Measurements from ENCODE around the gene SGCD. TPM values are rescaled to one million over a fixed set of nuclear protein-coding genes. Genes with fewer than 3 reads are reported as not detected.

The SGCD gene
- total and polyA plus RNA-seq, 8 donors = 10.4 to 15.8 (median 12.5) TPM

DNA sequence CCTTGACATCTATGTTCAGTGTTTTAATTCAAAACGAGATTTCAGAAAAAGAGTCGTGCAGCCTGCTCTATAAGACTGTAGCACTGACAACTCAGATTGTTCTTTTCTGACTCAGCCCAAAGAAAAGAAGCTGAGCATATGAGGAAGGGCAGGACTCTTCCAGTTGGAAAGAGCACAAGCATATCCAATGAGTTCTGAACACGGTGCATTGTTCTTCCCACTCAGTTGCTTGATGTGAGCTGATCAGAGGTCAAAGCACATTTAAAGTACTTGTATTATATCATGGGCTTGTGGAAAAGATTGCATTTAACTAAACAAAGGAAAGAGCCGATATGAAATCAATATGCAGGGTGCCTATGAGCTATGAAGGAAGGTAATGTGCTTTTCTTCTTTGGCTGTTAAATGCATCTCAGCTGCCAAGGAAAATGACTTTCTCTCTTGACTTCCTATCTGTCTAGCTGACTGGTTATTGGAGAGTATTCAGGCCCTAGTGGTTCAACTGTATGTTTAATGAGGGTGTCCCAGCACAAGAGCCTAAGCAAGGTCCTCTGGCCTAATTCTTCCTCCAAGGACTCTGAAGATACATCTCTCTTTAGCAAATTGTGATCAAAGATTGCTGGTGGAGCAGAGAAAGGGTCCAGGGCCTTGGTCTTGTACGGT is 296.5 kb downstream of the SGCD start:
- Histone ChIP-seq H3K9me3 (no peaks in the 10 kb centered on the region), H3K4me3 (no peak overlapping the region), H3K27ac (no peak overlapping the region), H3K27me3 (no peaks in the 10 kb centered on the region), H3K36me3 (no peaks in the 10 kb centered on the region), H3K4me1 (no peaks in the 10 kb centered on the region)
- DNase-seq (no peak), ATAC-seq (no peak)
- intact Hi-C loops (cut with DNase I) = no loop called here
- TF ChIP-seq, protein P1, sequence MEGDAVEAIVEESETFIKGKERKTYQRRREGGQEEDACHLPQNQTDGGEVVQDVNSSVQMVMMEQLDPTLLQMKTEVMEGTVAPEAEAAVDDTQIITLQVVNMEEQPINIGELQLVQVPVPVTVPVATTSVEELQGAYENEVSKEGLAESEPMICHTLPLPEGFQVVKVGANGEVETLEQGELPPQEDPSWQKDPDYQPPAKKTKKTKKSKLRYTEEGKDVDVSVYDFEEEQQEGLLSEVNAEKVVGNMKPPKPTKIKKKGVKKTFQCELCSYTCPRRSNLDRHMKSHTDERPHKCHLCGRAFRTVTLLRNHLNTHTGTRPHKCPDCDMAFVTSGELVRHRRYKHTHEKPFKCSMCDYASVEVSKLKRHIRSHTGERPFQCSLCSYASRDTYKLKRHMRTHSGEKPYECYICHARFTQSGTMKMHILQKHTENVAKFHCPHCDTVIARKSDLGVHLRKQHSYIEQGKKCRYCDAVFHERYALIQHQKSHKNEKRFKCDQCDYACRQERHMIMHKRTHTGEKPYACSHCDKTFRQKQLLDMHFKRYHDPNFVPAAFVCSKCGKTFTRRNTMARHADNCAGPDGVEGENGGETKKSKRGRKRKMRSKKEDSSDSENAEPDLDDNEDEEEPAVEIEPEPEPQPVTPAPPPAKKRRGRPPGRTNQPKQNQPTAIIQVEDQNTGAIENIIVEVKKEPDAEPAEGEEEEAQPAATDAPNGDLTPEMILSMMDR (IDR thresholded peaks at IDR 0.05) = no peak

DNA sequence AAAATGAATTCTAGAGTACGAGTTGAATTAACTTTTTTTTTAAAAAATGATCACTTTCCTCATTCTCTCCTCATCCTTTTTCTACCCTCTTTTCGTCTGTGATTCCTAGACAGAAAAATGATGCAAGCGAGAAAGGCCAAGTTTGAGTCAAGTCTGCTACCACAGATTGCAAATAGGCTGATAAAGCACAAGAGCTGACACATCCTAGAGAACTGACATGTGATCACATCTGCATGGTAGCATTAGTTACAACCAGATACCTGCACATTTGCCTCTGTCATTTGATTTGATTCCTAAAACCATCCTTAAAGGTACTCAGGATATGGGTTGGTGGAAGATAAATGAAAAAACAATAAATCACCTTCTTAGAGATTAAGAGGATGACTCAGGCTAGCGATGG is 297.7 kb downstream of the SGCD start:
- H3K27me3 ChIP-seq = no peaks in the 10 kb centered on the region
- ATAC-seq (no peak), DNase-seq (no peak)
- TF ChIP-seq, protein P1 (IDR thresholded peaks at IDR 0.05) = no peak
- no peak overlapping the region for H3K27ac ChIP-seq
- no peaks in the 10 kb centered on the region for H3K36me3 ChIP-seq
- H3K4me3 ChIP-seq = no peak overlapping the region
- H3K4me1 ChIP-seq = no peaks in the 10 kb centered on the region
- intact Hi-C loops (cut with DNase I) = no loop called here
- no peaks in the 10 kb centered on the region for H3K9me3 ChIP-seq

DNA sequence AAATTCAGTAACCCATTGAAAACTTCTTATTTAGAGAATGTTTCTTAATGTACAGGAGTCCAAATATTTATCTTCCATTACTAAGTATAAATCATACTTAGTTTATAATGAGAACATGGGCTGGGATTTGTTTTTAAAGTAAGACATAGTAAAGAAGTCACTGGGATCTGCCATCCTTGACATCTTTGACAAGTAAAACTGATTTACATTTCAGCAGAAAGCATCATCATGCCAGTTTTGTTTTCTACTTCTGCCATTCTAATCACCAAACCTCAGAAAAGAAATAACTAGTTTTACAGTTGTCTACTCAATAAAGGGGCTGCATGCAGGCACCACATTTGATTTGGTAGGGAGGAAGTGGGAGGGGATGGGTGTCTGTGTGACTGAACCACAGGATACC is 301.5 kb downstream of the SGCD start:
- intact Hi-C loops (cut with DNase I) = no loop called here
- H3K9me3 ChIP-seq = no peaks in the 10 kb centered on the region
- ATAC-seq (no peak), DNase-seq (no peak)
- no peaks in the 10 kb centered on the region for H3K36me3 ChIP-seq
- no peak overlapping the region for H3K4me3 ChIP-seq
- no peaks in the 10 kb centered on the region for H3K4me1 ChIP-seq
- TF ChIP-seq, protein P1 (IDR thresholded peaks at IDR 0.05) = no peak
- no peaks in the 10 kb centered on the region for H3K27me3 ChIP-seq
- H3K27ac ChIP-seq = no peak overlapping the region

DNA sequence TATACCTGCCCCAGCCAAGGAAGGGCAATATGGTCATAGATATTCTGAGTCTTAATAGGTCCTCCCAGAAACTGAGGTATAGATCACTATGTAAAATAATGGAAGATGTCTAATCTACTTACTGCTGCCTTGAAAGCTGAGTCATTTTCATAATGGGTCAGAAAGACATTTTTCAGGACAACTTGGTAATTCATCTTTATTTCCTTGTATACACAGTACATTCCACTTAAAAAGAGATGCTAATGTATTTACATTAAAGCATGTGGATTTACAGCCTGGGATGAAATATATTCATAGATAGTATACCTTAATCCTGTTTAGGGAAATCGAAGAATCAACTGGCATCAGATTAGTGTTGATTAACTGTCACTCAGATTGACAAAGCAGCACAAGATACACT is 304.0 kb downstream of the SGCD start:
- H3K4me1 ChIP-seq = no peaks in the 10 kb centered on the region
- no peaks in the 10 kb centered on the region for H3K36me3 ChIP-seq
- TF ChIP-seq, protein P1 (IDR thresholded peaks at IDR 0.05) = no peak
- no peaks in the 10 kb centered on the region for H3K9me3 ChIP-seq
- H3K4me3 ChIP-seq = no peak overlapping the region
- no peak overlapping the region for H3K27ac ChIP-seq
- ATAC-seq = no peak
- H3K27me3 ChIP-seq = no peaks in the 10 kb centered on the region
- intact Hi-C loops (cut with DNase I) = no loop called here
- DNase-seq = no peak

DNA sequence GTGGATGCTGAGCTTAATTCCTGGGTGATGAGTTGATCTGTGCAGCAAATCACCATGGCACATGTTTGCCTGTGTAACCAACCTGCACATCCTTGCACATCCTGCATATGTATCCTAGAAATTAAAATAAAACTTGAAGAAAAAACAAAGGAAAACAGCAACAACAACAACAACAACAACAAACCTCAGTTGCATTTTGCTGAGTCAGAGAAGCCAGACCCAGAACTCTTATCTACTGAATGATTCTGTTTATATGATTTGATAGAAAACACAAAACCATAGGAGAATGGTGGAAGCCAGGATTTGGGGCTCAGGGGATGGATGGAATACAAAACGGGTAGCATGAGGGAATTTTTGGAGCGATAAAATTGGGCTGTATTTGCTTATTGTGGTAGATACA is 307.3 kb downstream of the SGCD start:
- no peaks in the 10 kb centered on the region for H3K36me3 ChIP-seq
- intact Hi-C loops (cut with DNase I) = no loop called here
- ATAC-seq = no peak

More for the DNA sequence above, 307.3 kb downstream of the SGCD start:
- TF ChIP-seq, protein P1 (IDR thresholded peaks at IDR 0.05) = no peak
- Histone ChIP-seq H3K4me1 (no peaks in the 10 kb centered on the region), H3K27ac (no peak overlapping the region), H3K27me3 (no peaks in the 10 kb centered on the region), H3K9me3 (no peaks in the 10 kb centered on the region), H3K4me3 (no peak overlapping the region)
- DNase-seq = no peak
